SJCRH30 (cell line): Measurements from ENCODE around the gene COPB1. TPM values are rescaled to one million over a fixed set of nuclear protein-coding genes. Genes with fewer than 3 reads are reported as not detected.
"Not testable (repeated sequence)": the region's sequence is repeated elsewhere in the genome, so short reads cannot be mapped to it uniquely, and the experiment has no call there.

Experiments used
- DNase-seq, 2 experiments: peaks; one replicate each; pipeline ENCODE4 v3.0.0-alpha.2; 2015 to 2020
- H3K27ac ChIP-seq: fragments of 250-450 bp; sonication (Bioruptor Pico); 2 replicates; pipeline ENCODE4 v1.5.1; 2020; ENCODE audit warnings: mild to moderate bottlenecking, moderate library complexity
- H3K27me3 ChIP-seq: fragments of 250-450 bp; sonication (Bioruptor Pico); 2 replicates; pipeline ENCODE4 v1.5.1; 2020; ENCODE audit warnings: mild to moderate bottlenecking, moderate library complexity
- H3K36me3 ChIP-seq: fragments of 250-450 bp; sonication (Bioruptor Pico); 2 replicates; pipeline ENCODE4 v1.5.1; 2020; ENCODE audit warnings: mild to moderate bottlenecking, moderate library complexity
- H3K4me1 ChIP-seq: fragments of 250-450 bp; sonication (Bioruptor Pico); 2 replicates; pipeline ENCODE4 v1.5.1; 2020; ENCODE audit warnings: mild to moderate bottlenecking, moderate library complexity
- H3K4me3 ChIP-seq: fragments of 250-450 bp; sonication (Bioruptor Pico); 2 replicates; pipeline ENCODE4 v1.5.1; 2020; ENCODE audit warnings: mild to moderate bottlenecking, moderate library complexity
- H3K9me3 ChIP-seq: fragments of 250-450 bp; sonication (Bioruptor Pico); replicated peaks from 2 replicates; pipeline ENCODE4 v1.5.1; 2020; ENCODE audit warnings: mild to moderate bottlenecking, moderate library complexity
- total RNA-seq: library from RNA; depleted of rRNA; stranded (reverse); fragments of >200 nt; shearing (Covaris generic); gene quantifications from 2 replicates; pipeline ENCODE4 v1.2.3, GENCODE V29; 2014; rRNA removed

Gene COPB1
- total RNA-seq, result 188 and 195 TPM in 2 replicates

- Histone ChIP-seq H3K4me1 (no peaks in the 10 kb centered on the region), H3K9me3 (no peaks in the 10 kb centered on the region), H3K27me3 (no peaks in the 10 kb centered on the region), H3K4me3 (peak within 1 kb of the TSS; percentile 72), H3K27ac (peak within 1 kb of the TSS; percentile 57), H3K36me3 (peaks cover 45% of the 10 kb centered on the region)
- DNase-seq, result peak; percentile 96
Measured at GRCh38 chr11:14499560-14500180, at the start of gene COPB1. Gene COPB1, minus strand, starts transcription at chr11:14499811. Its CDS starts 883 bp downstream, at chr11:14498928.

DNA sequence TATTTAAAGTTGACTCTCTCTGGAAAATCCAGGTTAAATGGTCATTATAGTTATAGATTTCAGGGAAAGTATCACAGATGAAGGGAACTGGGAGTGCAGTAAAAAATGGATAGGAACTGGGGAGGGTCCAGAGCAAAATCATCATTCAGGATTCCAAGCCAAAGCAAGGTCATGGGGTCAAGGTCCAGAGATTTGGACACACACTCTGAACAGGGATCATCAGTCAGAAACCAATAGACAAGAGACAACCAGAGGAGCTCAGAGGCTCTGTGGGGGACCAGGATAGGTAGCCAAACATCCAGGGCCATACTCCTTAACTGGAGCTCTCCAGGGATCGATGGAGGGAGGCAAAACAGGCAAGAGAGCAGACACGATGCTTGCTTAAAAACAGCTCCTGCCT is 47.8 kb upstream of the COPB1 start:
- Histone ChIP-seq H3K4me1 (no peaks in the 10 kb centered on the region), H3K36me3 (no peaks in the 10 kb centered on the region), H3K4me3 (no peak overlapping the region), H3K27ac (no peak overlapping the region), H3K27me3 (no peaks in the 10 kb centered on the region), H3K9me3 (no peaks in the 10 kb centered on the region)
- no peak for DNase-seq

DNA sequence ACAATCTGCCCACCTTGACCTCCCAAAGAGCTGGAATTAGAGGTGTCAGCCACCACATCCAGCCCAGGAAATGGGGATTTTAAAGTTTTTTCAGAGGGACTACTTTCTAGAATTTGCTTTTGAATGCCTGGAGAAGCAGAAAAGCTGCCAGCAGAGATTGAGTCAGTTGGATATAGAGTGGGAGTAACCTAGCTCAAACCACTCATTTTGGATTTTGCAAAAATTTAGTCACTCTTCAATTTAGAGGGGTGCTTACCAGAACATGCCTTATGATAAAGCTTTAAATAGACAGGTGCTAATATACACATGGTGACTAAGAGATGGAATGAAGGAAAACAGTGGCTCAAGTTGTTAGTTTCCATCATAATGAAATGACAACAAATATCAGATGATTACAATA is 47.1 kb upstream of the COPB1 start:
- no peak for DNase-seq

GRCh38 chr11:14544611-14545010 is 45.0 kb upstream of the COPB1 start:
- Histone ChIP-seq H3K4me1 (no peaks in the 10 kb centered on the region), H3K36me3 (no peaks in the 10 kb centered on the region), H3K9me3 (no peaks in the 10 kb centered on the region), H3K27ac (no peak overlapping the region), H3K4me3 (no peak overlapping the region), H3K27me3 (no peaks in the 10 kb centered on the region)
- no peak for DNase-seq

More for the DNA sequence above, 47.1 kb upstream of the COPB1 start:
- Histone ChIP-seq H3K4me1 (no peaks in the 10 kb centered on the region), H3K4me3 (no peak overlapping the region), H3K36me3 (no peaks in the 10 kb centered on the region), H3K27ac (no peak overlapping the region), H3K27me3 (no peaks in the 10 kb centered on the region), H3K9me3 (no peaks in the 10 kb centered on the region)

GRCh38 chr11:14543260-14543659 is 43.6 kb upstream of the COPB1 start:
- no peak for DNase-seq
- H3K27me3 ChIP-seq, result no peaks in the 10 kb centered on the region

DNA sequence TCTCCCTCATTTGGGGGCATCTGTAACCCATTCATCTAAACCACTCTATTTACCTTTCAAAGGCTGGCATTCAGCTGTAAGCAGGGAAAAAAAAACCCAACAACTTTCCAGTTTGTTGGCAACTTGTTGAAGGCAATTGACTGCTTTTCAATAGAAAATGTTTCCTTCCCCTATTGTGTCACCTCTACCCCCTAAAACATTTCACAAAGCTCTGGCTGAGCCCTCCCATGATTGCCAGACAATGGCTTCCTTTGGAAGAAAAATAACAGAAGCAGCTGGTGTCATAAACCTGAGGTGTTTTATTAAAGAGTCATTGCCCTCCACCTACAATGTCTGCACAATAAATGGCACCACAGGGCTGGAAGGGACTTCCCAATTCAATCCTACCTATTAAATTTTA is 42.7 kb upstream of the COPB1 start:
- DNase-seq, result no peak
- no peak overlapping the region for H3K4me3 ChIP-seq
- no peaks in the 10 kb centered on the region for H3K9me3 ChIP-seq
- H3K4me1 ChIP-seq, result no peaks in the 10 kb centered on the region
- H3K27me3 ChIP-seq, result no peaks in the 10 kb centered on the region
- no peaks in the 10 kb centered on the region for H3K36me3 ChIP-seq
- H3K27ac ChIP-seq, result no peak overlapping the region

More at GRCh38 chr11:14543260-14543659, 43.6 kb upstream of the COPB1 start:
- no peaks in the 10 kb centered on the region for H3K4me1 ChIP-seq
- no peaks in the 10 kb centered on the region for H3K9me3 ChIP-seq
- no peak overlapping the region for H3K27ac ChIP-seq
- H3K4me3 ChIP-seq, result no peak overlapping the region
- H3K36me3 ChIP-seq, result no peaks in the 10 kb centered on the region

DNA sequence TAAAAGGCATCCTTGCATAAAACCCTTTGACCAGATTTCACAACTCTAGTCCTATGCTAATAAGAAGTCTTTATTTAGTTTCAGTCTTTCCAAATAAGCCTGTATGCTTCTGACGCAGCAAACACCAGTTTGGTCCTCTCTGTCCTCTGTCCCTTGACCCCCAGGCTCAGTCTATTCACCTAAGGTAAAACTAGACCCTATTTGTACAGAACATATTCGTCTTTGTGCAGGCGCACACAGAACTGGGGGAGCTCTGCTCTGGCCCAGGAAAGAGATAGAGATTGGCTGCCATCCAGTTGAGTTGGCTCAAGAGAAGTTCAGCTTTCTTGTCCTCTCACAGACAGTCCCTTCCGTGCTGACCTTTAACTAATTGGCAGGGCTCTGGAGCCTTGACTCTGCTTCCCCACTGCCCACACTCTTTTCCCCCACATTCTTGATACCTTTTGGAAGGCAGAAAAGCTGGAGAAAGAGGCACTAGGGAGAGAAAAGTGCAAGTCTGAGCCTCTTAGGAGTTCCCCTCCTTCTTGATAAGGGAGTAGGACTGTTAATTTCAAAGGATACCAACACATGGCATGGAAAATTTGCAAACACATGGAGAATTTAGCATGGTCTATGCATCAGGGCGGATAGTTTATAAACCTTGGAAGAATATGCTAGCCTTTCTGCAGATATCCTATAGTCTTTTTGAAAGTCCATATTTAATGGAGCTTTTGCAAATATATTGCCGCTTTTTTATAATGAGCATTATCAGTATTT is 41.8 kb upstream of the COPB1 start:
- no peaks in the 10 kb centered on the region for H3K9me3 ChIP-seq
- no peak overlapping the region for H3K27ac ChIP-seq
- H3K27me3 ChIP-seq, result no peaks in the 10 kb centered on the region
- DNase-seq, result no peak
- H3K36me3 ChIP-seq, result no peaks in the 10 kb centered on the region
- H3K4me1 ChIP-seq, result no peaks in the 10 kb centered on the region
- no peak overlapping the region for H3K4me3 ChIP-seq

DNA sequence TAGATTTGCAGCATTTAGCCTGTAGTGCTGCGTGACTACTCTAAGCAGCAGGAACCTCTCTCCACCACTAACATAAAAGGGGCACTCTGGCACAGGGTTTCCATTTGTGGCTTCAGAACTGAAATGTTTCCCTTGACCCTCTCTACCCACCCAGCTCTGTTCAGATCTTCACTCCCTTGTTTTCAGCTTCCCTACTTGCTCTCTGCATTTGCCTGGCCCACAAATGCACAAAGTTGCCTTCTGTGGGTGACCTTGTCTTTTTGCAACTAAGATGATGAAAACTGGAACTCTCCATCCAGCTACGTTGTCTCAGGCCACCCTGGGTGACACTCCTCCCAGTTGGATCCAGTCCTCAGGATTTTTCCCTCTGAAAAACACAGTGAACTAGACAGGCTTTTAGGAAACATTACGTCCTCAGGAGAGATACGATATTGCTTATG is 40.4 kb upstream of the COPB1 start:
- no peaks in the 10 kb centered on the region for H3K9me3 ChIP-seq
- no peak overlapping the region for H3K27ac ChIP-seq
- DNase-seq, result no peak
- no peaks in the 10 kb centered on the region for H3K4me1 ChIP-seq
- no peak overlapping the region for H3K4me3 ChIP-seq
- no peaks in the 10 kb centered on the region for H3K36me3 ChIP-seq
- H3K27me3 ChIP-seq, result no peaks in the 10 kb centered on the region

- H3K27me3 ChIP-seq, result no peaks in the 10 kb centered on the region
- DNase-seq, result no peak
- no peak overlapping the region for H3K27ac ChIP-seq
- no peaks in the 10 kb centered on the region for H3K36me3 ChIP-seq
- H3K4me1 ChIP-seq, result no peaks in the 10 kb centered on the region
- H3K4me3 ChIP-seq, result no peak overlapping the region
- no peaks in the 10 kb centered on the region for H3K9me3 ChIP-seq
Measured at GRCh38 chr11:14538926-14539554, 39.4 kb upstream of the COPB1 start.

GRCh38 chr11:14538271-14538925 is 38.8 kb upstream of the COPB1 start:
- Histone ChIP-seq H3K4me3 (no peak overlapping the region), H3K27ac (no peak overlapping the region), H3K9me3 (no peaks in the 10 kb centered on the region)

DNA sequence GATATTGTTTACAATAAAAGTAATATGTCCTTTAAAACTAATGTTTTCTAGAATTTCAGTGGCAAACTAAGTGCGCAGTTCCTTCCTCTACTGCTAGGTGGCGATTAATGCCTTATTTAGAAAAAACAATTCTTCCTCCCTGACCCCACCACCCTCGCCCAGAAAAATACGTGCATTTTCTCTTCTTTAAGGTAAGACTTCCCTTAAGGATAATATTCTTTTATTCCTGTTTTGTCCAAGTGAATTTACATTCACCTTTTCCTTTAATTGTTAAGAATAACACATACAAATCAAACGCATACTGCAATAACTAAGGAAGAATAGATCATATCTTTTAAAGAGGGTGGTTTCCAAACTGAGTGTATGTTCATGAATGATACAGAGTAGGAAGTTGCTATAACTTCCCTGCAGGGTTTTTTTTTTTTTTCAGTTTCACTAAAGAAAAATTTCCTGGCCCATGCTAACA is 37.6 kb upstream of the COPB1 start:
- Histone ChIP-seq H3K27ac (no peak overlapping the region), H3K4me1 (no peaks in the 10 kb centered on the region), H3K9me3 (no peaks in the 10 kb centered on the region), H3K27me3 (no peaks in the 10 kb centered on the region), H3K36me3 (no peaks in the 10 kb centered on the region), H3K4me3 (no peak overlapping the region)
- peak; percentile 34 to 69 for DNase-seq

More at GRCh38 chr11:14538271-14538925, 38.8 kb upstream of the COPB1 start:
- Histone ChIP-seq H3K36me3 (no peaks in the 10 kb centered on the region), H3K4me1 (no peaks in the 10 kb centered on the region), H3K27me3 (no peaks in the 10 kb centered on the region)
- no peak for DNase-seq

DNA sequence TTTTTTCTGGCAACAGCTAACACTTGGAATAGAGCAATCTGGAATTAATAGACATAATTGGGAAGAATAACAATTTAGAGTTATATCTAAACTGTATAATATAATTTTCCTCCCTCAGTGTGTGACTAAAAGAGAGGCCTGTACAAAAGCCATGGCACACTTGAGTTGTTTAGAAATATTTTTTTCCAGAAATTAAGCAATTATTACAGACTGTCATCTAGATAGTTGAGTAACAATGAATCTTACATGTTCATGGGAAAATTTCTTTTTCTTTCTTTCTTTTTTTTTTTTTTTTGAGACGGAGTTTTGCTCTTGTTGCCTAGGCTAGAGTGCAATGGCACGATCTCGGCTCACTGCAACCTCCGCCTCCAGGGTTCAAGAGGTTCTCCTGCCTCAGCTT is 35.6 kb upstream of the COPB1 start:
- not testable (repeated sequence) for H3K27me3 ChIP-seq, H3K4me1 ChIP-seq, H3K27ac ChIP-seq, H3K4me3 ChIP-seq, H3K9me3 ChIP-seq, DNase-seq, H3K36me3 ChIP-seq

DNA sequence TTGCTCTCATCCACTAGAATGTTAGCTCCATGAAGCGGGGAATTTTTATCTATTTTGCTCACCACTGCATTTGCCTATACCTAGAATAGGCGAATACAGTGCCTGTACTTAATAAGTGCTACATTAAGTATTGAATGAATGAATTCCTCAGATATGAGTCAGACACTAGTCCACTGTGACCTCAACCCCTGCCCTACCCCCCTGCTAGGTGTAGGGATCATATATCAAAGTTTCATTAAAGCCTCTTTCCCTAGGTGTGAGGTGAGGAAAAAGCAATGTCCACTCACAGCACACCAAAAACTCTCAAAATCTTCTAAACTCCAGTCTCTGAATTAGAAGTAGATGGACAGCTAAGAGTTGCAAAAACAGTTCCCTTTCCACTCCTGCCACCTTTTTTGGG is 30.3 kb upstream of the COPB1 start:
- Histone ChIP-seq H3K27ac (no peak overlapping the region), H3K4me3 (no peak overlapping the region), H3K9me3 (0 out of 2 replicates have a peak, but pooled peaks cover 2% of the 10 kb centered on the region), H3K27me3 (no peaks in the 10 kb centered on the region), H3K36me3 (no peaks in the 10 kb centered on the region), H3K4me1 (no peaks in the 10 kb centered on the region)
- no peak for DNase-seq

DNA sequence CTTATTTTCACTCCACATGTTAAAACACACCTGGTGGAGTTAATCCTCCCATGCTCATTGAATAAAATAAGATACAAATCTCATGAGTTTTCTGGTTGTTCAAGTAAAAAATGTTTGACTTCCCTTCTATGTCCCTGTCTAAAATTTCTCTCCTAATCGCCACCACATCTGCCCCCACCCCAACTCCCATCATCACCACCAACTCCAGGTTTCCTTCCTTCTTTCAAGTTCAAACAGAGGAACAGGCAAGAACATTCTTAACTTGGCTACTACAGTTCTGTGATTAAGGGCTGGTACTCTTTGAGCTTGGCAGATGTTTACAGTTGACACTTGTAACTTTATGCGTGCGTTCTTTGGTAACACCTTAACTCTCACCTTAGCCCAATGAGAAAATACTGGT is 29.7 kb upstream of the COPB1 start:
- 0 out of 2 replicates have a peak, but pooled peaks cover 2% of the 10 kb centered on the region for H3K9me3 ChIP-seq
- H3K4me3 ChIP-seq, result no peak overlapping the region
- H3K27ac ChIP-seq, result no peak overlapping the region
- no peaks in the 10 kb centered on the region for H3K36me3 ChIP-seq
- H3K27me3 ChIP-seq, result no peaks in the 10 kb centered on the region
- no peak for DNase-seq
- no peaks in the 10 kb centered on the region for H3K4me1 ChIP-seq

DNA sequence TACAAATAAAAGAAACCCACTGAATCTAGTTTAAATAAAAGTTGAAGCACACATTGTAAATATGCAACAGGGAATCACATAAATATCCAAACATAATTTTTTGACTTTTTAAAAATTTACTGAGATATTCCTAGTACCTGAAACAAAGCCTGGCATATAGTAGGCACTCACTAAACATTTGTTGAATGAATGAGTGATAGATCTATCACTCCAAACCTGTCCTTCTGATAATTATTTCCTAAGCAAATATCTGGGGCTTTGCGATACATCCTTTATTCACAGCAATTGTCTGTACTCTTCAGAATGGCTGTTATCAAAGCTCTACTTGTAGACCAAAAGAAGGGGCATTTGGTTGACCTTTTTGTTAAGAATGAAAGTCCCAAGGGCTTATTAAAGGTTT is 23.2 kb upstream of the COPB1 start:
- no peak overlapping the region for H3K4me3 ChIP-seq
- no peaks in the 10 kb centered on the region for H3K4me1 ChIP-seq
- no peaks in the 10 kb centered on the region for H3K36me3 ChIP-seq
- H3K27ac ChIP-seq, result no peak overlapping the region
- no peaks in the 10 kb centered on the region for H3K27me3 ChIP-seq
- no peaks in the 10 kb centered on the region for H3K9me3 ChIP-seq
- DNase-seq, result no peak
